ENCODE measurements around the gene ELAC2.
A peak's percentile ranks its signal among the peaks of the same experiment; 100 is the strongest.

ELAC2 gene

DNA sequence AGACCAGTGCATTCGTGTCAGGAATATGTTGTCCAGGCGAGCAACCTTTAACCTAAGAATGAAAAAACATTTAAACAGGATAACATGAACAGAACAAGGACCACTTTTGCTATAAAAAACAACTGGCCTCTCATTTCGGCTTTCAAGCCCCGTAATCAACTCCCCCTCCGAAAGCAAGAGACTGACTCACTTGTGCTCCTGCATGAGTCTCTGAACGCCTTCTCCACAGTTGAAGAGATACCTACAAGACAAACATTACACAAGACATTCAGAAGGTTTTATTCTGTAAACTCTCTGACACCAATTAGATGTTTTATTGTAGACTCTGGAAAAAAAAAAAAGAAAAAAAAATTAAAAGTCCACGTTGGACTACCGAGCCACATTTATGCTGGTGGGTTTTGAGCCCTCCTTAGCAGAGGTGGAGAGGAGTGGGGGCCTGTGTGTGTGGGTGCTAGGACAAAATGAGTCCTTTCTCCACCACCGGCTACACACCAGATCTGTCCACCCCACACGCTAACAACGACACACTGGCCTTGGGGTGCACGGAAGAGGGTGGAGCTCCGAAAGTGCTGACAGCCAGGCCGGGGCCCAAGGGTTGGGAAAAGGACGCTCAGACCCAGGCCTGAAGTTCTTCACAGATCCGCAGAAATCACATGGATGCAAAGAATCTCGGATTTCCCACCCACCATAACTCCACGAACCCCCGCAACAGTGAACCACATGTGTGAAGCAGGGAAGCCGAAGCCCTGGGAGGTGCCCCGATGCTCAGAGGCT, 759 bp downstream of the ELAC2 start:
- peak in 1 of 2 donors; percentile 4 for DNase-seq (ENCODE audit: low read depth in 2 of 2)

DNA sequence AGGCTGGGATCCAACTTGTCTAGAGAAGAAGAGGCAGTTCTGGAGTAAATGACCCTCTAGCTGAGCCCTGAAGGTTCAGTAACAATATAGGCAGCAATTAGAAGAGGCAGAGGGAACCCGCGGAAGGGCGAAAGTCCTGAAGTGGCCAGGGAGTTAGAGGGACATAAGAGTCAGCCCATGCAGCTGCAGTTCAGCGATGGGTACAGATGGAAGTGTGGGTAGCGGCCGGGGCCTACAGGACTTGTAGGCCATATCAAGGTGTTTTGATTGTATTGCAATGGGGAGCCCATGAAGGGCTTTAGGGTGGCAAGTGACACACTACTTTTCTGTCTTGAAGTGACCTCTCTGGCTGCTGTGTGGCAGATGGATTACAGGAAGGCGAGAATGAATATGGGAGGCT, 3.0 kb downstream of the ELAC2 start:
- DNase-seq (ENCODE audit: low read depth in 2 of 2), result no peak

- no peak for DNase-seq (ENCODE audit: low read depth in 2 of 2)
These were observed 6.9 kb downstream of the ELAC2 start for GRCh38 chr17:13010959-13011358.

- no peak for DNase-seq (ENCODE audit: low read depth in 2 of 2)
These were observed 9.4 kb downstream of the ELAC2 start for GRCh38 chr17:13008461-13008860.

- DNase-seq (ENCODE audit: low read depth in 2 of 2), result no peak
These were observed 12.3 kb downstream of the ELAC2 start for GRCh38 chr17:13005530-13005929.

DNA sequence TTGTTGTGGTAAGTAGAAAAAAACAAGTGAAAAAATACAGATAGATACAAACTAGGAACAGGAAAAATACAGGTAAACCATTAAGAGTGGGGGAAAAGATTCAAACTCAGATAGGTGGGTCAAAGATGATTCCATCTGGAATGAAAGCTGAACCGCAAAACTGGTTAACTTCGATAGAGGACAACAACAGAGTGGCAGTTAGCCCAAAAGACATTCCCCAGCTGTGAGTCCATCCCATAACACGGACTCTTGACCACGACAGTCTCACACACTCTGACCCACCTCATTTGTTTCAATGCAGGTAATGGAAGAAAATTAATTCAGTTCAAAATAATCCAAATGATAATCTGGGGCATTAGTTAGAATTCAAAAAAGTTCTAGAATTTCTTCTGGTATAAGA, 13.5 kb downstream of the ELAC2 start:
- no peak for DNase-seq (ENCODE audit: low read depth in 2 of 2)

DNA sequence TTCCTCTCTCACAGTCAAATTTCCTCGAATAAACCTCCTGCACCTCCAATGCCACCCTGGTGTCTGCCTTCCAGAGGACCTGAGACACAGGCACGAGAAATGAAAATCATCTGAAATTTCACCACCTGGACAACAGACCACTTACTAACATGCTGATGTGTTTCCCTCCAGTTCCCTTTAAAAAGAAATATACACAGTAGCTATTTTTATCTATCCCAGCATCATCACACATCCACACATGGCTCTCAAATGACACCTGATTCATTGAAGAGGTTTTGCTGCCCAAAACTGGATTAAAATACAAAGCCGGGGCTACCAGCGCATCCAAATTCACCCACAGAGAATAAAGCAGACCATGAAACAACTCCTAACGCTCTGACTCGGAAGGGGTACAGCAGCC, 13.9 kb downstream of the ELAC2 start:
- no peak for DNase-seq (ENCODE audit: low read depth in 2 of 2)

GRCh38 chr17:13003454-13003851, 14.4 kb downstream of the ELAC2 start:
- no peak for DNase-seq (ENCODE audit: low read depth in 2 of 2)

DNA sequence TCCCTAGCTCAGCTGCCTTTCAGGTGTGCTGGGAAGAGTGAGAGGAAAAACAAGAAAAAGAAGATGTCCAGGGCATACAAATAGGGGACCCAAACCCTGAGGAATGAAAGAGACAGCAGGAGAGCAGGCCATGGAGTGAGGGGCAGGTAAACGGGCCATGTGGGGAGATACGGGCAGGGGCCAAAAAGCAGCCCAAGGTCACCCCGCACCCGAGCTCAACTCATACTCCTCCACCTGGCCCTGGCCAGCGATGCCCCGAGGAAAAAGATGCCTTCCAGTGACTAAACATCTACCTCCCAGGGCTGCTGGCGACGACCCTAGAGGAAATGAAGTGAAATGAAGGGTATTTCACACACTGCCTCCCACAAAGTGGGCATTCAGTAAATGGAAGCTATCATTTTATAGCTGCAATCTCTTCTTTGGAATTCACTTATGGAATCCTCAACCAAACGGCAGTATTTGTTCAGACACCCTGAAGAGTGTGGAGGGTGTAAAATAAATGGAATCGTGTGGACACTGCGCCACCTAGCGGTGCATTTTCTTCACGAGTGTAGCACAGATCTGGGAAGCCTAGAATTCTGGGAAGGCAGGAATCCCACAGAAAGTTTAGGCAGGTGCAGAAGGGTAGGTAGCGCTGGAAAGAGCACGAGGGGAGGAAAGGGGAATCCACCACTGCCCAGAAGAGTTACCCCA, 14.9 kb downstream of the ELAC2 start:
- DNase-seq (ENCODE audit: low read depth in 2 of 2), result peak in 1 of 2 donors; percentile 20

- no peak for DNase-seq (ENCODE audit: low read depth in 2 of 2)
These were observed 15.7 kb downstream of the ELAC2 start for GRCh38 chr17:13001991-13002615.

DNA sequence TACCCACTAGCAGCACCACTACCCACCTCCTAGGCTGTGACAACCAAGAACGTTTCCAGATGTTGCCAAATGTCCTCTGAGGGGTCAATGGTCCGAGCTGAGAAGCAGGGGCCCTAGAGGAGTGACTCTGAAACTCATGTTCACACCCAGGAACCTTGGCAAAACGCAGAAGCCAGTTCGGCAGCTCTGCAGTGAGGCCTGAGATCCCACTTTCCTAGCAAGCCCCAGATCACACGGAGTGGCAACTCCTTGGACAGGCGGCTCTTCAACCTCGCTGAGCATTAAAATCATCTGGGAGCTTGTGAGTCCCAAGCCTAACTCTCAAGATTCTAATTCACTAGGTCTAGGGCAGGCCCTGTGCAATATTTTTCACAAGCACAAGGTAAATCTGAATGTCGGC, 17.3 kb downstream of the ELAC2 start:
- DNase-seq (ENCODE audit: low read depth in 2 of 2), result no peak

GRCh38 chr17:12998874-12999273, 19.0 kb downstream of the ELAC2 start:
- no peak for DNase-seq (ENCODE audit: low read depth in 2 of 2)

DNA sequence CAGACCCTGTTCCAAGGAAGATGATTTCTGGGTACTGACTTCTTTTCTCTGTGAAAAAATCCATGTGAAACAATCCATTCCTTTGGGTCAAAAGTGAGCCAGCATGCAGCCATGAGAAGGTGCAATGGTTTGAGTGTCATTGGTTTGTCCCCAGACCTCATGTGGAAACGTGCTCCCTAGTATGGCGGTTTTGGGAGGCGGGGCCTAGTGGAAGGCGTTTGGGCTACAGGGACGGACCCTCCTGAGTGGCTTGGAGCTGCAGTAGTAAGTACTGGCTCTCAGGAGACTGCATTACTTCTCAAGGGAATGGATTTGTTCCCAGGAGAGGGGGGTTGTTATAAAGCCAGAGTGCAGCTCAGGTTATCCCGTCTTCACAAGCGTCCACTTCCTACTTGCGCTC, 19.4 kb downstream of the ELAC2 start:
- no peak for DNase-seq (ENCODE audit: low read depth in 2 of 2)

- DNase-seq (ENCODE audit: low read depth in 2 of 2), result no peak
These were observed 20.9 kb downstream of the ELAC2 start for GRCh38 chr17:12996941-12997340.

DNA sequence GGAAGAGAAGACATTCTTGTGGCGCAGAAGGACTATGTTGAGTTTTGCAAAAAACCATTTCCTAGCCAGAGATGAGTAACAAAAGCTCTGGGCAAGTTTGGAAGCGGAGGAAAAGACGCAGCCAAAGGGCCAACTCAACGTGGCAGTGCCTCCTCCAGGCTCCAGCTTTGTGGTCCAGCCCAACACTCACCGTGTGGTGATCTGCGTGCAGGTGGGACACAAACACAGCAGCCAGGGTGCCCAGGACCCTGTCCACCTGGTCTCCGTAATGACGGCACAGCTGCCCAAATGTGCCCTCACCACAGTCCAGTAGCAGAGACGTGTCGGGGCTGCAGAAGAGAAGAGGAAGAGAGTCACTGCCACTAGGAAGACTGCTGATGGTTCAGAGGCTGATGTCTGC, 21.5 kb downstream of the ELAC2 start:
- DNase-seq (ENCODE audit: low read depth in 2 of 2), result no peak

DNA sequence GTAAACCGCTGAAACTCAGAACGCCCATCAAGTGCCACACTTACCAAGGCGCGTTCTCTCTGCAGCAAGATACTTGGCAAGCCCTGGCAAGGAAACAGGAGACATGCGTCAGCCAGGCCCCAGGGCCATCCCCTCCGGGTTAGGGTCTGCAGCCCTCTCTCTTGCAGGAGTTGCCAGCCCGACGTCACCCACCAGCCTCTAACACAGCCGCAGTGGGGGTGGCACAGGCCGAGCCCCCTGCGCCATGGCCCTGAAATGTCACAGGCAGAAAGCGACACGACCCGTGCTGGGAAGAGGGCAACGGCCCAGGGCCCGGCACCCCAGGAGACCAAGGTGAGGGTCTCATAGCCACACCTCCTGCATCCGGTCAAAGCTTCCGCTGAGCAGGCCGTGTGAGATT, 21.9 kb downstream of the ELAC2 start:
- no peak for DNase-seq (ENCODE audit: low read depth in 2 of 2)

GRCh38 chr17:12995106-12995895, 22.5 kb downstream of the ELAC2 start:
- no peak for DNase-seq (ENCODE audit: low read depth in 2 of 2)

GRCh38 chr17:12994341-12995074, 23.3 kb downstream of the ELAC2 start:
- DNase-seq (ENCODE audit: low read depth in 2 of 2), result no peak

DNA sequence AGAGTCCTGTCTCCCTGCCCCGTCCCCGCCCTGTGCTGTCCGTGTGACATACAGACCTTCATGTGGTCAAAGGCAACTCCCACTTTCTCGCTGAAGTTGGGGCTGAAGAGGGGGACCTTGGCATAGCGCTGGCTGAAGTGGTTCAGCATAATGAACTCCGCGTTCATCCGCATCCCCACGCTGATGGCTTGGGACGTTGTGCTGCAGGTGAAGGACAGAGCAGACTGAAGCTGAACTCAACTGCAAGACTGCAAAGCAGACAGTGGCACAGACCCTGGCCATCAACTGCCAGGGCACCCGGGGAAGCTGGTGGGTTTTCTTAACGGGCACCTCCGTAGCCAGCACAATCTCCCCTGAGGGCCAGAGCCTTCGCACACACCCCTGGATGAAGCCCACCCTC, 24.2 kb downstream of the ELAC2 start:
- DNase-seq (ENCODE audit: low read depth in 2 of 2), result no peak

DNA sequence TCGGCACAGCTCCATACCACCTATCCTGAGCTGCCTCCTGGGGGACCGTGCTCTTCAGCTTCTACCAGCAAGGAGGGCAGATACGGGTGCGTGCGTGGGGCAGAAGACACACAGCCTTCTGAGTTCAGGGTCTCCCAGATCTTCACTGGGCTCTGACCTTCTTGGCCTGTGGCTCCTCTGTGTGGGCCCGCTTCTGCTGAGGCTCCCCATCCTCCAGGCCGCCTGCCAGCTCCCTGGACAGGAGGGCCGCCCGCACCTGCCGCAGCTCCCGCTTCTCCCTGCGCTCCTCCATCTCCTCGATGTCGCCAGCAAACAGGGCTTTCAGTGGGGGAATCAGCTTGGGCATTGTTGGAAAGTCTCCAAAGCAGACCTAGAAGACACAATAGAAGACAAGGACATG, 25.2 kb downstream of the ELAC2 start:
- DNase-seq (ENCODE audit: low read depth in 2 of 2), result no peak

GRCh38 chr17:12990926-12991325, 26.9 kb downstream of the ELAC2 start:
- DNase-seq (ENCODE audit: low read depth in 2 of 2), result no peak

Measured in stimulated activated CD4-positive, alpha-beta T cell treated with anti-CD3 and anti-CD28 coated beads, Interleukin-15, amount 100 ng/mL, for 48 hours (primary cell).